Measurements from ENCODE around the gene ADAM17.

ADAM17 gene

DNA sequence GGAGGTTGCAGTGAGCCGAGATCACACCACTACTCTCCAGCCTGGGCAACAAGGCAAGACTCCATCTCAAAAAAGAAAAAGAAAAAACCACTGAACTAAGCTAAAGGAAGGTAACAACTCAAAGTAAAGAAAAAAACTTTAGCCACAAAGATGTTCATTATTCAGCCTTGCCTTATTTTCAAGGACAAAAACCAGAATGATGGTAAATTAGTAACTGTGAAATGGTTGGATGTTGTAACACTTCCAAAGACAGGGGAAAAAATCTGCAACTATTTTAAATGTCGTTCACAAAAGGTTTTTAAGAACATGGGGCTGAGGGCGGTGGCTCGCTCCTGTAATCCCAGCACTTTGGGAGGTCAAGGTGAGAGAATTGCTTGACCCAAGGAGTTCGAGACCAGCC is 10.1 kb downstream of the ADAM17 start:
- Histone ChIP-seq H3K9me3 (ENCODE audit: control insufficient read depth, low read length) (no peaks in the 10 kb centered on the region), H3K4me3 (ENCODE audit: extremely low read depth, insufficient read depth, low read length, poor library complexity, severe bottlenecking) (no peak overlapping the region), H3K4me1 (ENCODE audit: control insufficient read depth, insufficient read depth, low read length, poor library complexity, severe bottlenecking) (peaks cover 17% of the 10 kb centered on the region), H3K27ac (ENCODE audit: low read depth, low read length, severe bottlenecking) (no peak overlapping the region), H3K36me3 (ENCODE audit: control insufficient read depth, insufficient read depth, low read length) (peaks cover 14% of the 10 kb centered on the region)
- 100% methylated on average over 3 of the region's 5 CpGs for WGBS, 2 experiments (ENCODE audit: insufficient coverage in 2 of 2)

- H3K4me1 ChIP-seq (ENCODE audit: control insufficient read depth, insufficient read depth, low read length, poor library complexity, severe bottlenecking), result peaks cover 13% of the 10 kb centered on the region
- H3K36me3 ChIP-seq (ENCODE audit: control insufficient read depth, insufficient read depth, low read length), result peaks cover 17% of the 10 kb centered on the region
- no peak overlapping the region for H3K27ac ChIP-seq (ENCODE audit: low read depth, low read length, severe bottlenecking)
- 83 to 86% methylated on average over 1 of the region's 1 CpG for WGBS, 2 experiments (ENCODE audit: insufficient coverage in 2 of 2)
- H3K9me3 ChIP-seq (ENCODE audit: control insufficient read depth, low read length), result no peaks in the 10 kb centered on the region
- no peak overlapping the region for H3K4me3 ChIP-seq (ENCODE audit: extremely low read depth, insufficient read depth, low read length, poor library complexity, severe bottlenecking)
These were observed 12.1 kb downstream of the ADAM17 start for GRCh38 chr2:9543557-9543956.

DNA sequence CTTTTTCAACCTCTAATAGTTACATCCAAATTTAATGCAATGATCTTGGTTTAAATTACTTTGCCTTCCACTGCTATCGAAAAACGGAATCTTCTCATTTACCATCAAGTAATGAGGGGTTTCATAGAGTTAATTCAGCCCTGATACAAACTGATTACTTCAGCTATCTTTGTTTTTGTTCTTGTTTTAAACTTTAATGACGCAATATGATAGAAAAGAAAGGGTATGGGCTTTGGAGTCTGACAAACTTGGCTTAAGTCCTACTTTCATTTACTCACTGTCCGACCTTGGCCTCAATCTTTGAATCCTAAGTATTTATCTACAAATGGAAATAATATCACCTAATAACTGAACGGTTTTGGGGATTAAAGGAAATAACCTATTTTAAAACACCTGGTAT is 16.1 kb downstream of the ADAM17 start:
- Histone ChIP-seq H3K27ac (ENCODE audit: low read depth, low read length, severe bottlenecking) (no peak overlapping the region), H3K4me1 (ENCODE audit: control insufficient read depth, insufficient read depth, low read length, poor library complexity, severe bottlenecking) (no peaks in the 10 kb centered on the region), H3K36me3 (ENCODE audit: control insufficient read depth, insufficient read depth, low read length) (peaks cover 28% of the 10 kb centered on the region), H3K4me3 (ENCODE audit: extremely low read depth, insufficient read depth, low read length, poor library complexity, severe bottlenecking) (no peak overlapping the region), H3K9me3 (ENCODE audit: control insufficient read depth, low read length) (no peaks in the 10 kb centered on the region)
- 100% methylated on average over 1 of the region's 5 CpGs; no CpG with 5 or more reads in 1 of the 2 experiments for WGBS, 2 experiments (ENCODE audit: insufficient coverage in 2 of 2)

DNA sequence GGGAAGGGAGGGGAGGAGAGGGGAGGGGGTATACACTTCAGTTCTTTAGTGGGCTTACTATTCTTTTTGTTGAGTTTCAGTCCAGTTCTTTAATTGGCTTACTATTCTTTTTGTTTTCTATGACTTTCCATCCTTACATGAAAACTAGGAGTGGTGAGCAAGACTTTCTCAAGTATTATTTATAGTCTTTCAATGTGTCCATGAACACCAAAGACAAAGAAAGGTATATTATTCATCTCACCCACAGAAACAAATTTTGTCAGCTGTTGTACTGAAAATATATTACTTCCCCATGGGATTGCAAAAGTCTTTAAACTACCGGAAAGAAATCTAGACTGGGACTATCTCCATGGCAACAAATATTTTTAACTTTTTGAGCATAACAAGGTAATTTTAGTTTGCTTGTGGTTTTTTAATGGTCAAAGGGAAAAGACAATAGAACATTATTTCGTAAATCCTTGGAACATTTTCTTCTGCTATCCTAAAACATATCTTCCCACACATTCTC is 17.6 kb downstream of the ADAM17 start:
- H3K27ac ChIP-seq (ENCODE audit: low read depth, low read length, severe bottlenecking), result no peak overlapping the region
- no peaks in the 10 kb centered on the region for H3K4me1 ChIP-seq (ENCODE audit: control insufficient read depth, insufficient read depth, low read length, poor library complexity, severe bottlenecking)
- H3K9me3 ChIP-seq (ENCODE audit: control insufficient read depth, low read length), result no peaks in the 10 kb centered on the region
- no CpG with 5 or more reads among the region's 2 CpGs for WGBS, 2 experiments (ENCODE audit: insufficient coverage in 2 of 2)
- H3K4me3 ChIP-seq (ENCODE audit: extremely low read depth, insufficient read depth, low read length, poor library complexity, severe bottlenecking), result no peak overlapping the region
- peaks cover 37% of the 10 kb centered on the region for H3K36me3 ChIP-seq (ENCODE audit: control insufficient read depth, insufficient read depth, low read length)

- Histone ChIP-seq H3K4me1 (ENCODE audit: control insufficient read depth, insufficient read depth, low read length, poor library complexity, severe bottlenecking) (no peaks in the 10 kb centered on the region), H3K36me3 (ENCODE audit: control insufficient read depth, insufficient read depth, low read length) (peaks cover 41% of the 10 kb centered on the region), H3K4me3 (ENCODE audit: extremely low read depth, insufficient read depth, low read length, poor library complexity, severe bottlenecking) (no peak overlapping the region), H3K9me3 (ENCODE audit: control insufficient read depth, low read length) (no peaks in the 10 kb centered on the region), H3K27ac (ENCODE audit: low read depth, low read length, severe bottlenecking) (no peak overlapping the region)
- WGBS, 2 experiments (ENCODE audit: insufficient coverage in 2 of 2), result 82 to 93% methylated on average over 1 to 5 of the region's 6 CpGs
These were observed 19.1 kb downstream of the ADAM17 start for GRCh38 chr2:9536504-9536903.

DNA sequence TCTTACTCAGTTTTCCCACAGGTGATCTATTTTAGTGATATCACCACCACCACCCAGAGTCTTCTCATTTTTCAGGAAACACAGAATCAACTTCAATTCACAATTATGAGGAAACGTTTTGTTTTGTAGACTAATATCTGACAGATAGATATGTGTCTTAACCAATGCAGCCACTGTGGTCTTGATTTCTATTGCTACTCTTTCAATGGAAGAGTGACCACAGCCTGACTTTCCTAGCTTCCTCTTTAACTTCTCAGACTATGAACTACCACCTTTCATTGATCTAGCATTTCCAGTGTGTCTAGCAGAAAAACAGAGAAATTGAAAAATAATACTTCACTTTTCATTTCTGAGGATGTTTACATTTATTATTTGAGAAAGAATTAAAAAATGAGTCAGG is 20.5 kb downstream of the ADAM17 start:
- WGBS, 2 experiments (ENCODE audit: insufficient coverage in 2 of 2), result no CpG with 5 or more reads among the region's 1 CpG
- no peaks in the 10 kb centered on the region for H3K4me1 ChIP-seq (ENCODE audit: control insufficient read depth, insufficient read depth, low read length, poor library complexity, severe bottlenecking)

GRCh38 chr2:9533663-9534062 is 22.0 kb downstream of the ADAM17 start:
- H3K36me3 ChIP-seq (ENCODE audit: control insufficient read depth, insufficient read depth, low read length), result peaks cover 51% of the 10 kb centered on the region
- no peak overlapping the region for H3K4me3 ChIP-seq (ENCODE audit: extremely low read depth, insufficient read depth, low read length, poor library complexity, severe bottlenecking)
- H3K27ac ChIP-seq (ENCODE audit: low read depth, low read length, severe bottlenecking), result no peak overlapping the region
- no peaks in the 10 kb centered on the region for H3K9me3 ChIP-seq (ENCODE audit: control insufficient read depth, low read length)
- H3K4me1 ChIP-seq (ENCODE audit: control insufficient read depth, insufficient read depth, low read length, poor library complexity, severe bottlenecking), result no peaks in the 10 kb centered on the region
- 89% methylated on average over 1 of the region's 2 CpGs; no CpG with 5 or more reads in 1 of the 2 experiments for WGBS, 2 experiments (ENCODE audit: insufficient coverage in 2 of 2)

More for the DNA sequence above, 20.5 kb downstream of the ADAM17 start:
- Histone ChIP-seq H3K27ac (ENCODE audit: low read depth, low read length, severe bottlenecking) (no peak overlapping the region), H3K36me3 (ENCODE audit: control insufficient read depth, insufficient read depth, low read length) (peaks cover 42% of the 10 kb centered on the region), H3K9me3 (ENCODE audit: control insufficient read depth, low read length) (no peaks in the 10 kb centered on the region), H3K4me3 (ENCODE audit: extremely low read depth, insufficient read depth, low read length, poor library complexity, severe bottlenecking) (no peak overlapping the region)

- no peak overlapping the region for H3K4me3 ChIP-seq (ENCODE audit: extremely low read depth, insufficient read depth, low read length, poor library complexity, severe bottlenecking)
- H3K36me3 ChIP-seq (ENCODE audit: control insufficient read depth, insufficient read depth, low read length), result peaks cover 54% of the 10 kb centered on the region
- H3K27ac ChIP-seq (ENCODE audit: low read depth, low read length, severe bottlenecking), result no peak overlapping the region
- no peaks in the 10 kb centered on the region for H3K4me1 ChIP-seq (ENCODE audit: control insufficient read depth, insufficient read depth, low read length, poor library complexity, severe bottlenecking)
- H3K9me3 ChIP-seq (ENCODE audit: control insufficient read depth, low read length), result no peaks in the 10 kb centered on the region
- no CpG with 5 or more reads among the region's 4 CpGs for WGBS, 2 experiments (ENCODE audit: insufficient coverage in 2 of 2)
These were observed 23.2 kb downstream of the ADAM17 start for GRCh38 chr2:9532421-9532820.

- Histone ChIP-seq H3K36me3 (ENCODE audit: control insufficient read depth, insufficient read depth, low read length) (peaks cover 61% of the 10 kb centered on the region), H3K4me3 (ENCODE audit: extremely low read depth, insufficient read depth, low read length, poor library complexity, severe bottlenecking) (no peak overlapping the region), H3K27ac (ENCODE audit: low read depth, low read length, severe bottlenecking) (no peak overlapping the region), H3K9me3 (ENCODE audit: control insufficient read depth, low read length) (no peaks in the 10 kb centered on the region), H3K4me1 (ENCODE audit: control insufficient read depth, insufficient read depth, low read length, poor library complexity, severe bottlenecking) (no peaks in the 10 kb centered on the region)
- WGBS, 2 experiments (ENCODE audit: insufficient coverage in 2 of 2), result 100% methylated on average over 1 of the region's 4 CpGs; no CpG with 5 or more reads in 1 of the 2 experiments
These were observed 27.4 kb downstream of the ADAM17 start for GRCh38 chr2:9527995-9528787.

GRCh38 chr2:9525266-9525665 is 30.4 kb downstream of the ADAM17 start:
- Histone ChIP-seq H3K9me3 (ENCODE audit: control insufficient read depth, low read length) (no peaks in the 10 kb centered on the region), H3K36me3 (ENCODE audit: control insufficient read depth, insufficient read depth, low read length) (peaks cover 63% of the 10 kb centered on the region), H3K4me3 (ENCODE audit: extremely low read depth, insufficient read depth, low read length, poor library complexity, severe bottlenecking) (no peak overlapping the region), H3K4me1 (ENCODE audit: control insufficient read depth, insufficient read depth, low read length, poor library complexity, severe bottlenecking) (no peaks in the 10 kb centered on the region), H3K27ac (ENCODE audit: low read depth, low read length, severe bottlenecking) (no peak overlapping the region)
- WGBS, 2 experiments (ENCODE audit: insufficient coverage in 2 of 2), result 96 to 100% methylated on average over 2 of the region's 2 CpGs

DNA sequence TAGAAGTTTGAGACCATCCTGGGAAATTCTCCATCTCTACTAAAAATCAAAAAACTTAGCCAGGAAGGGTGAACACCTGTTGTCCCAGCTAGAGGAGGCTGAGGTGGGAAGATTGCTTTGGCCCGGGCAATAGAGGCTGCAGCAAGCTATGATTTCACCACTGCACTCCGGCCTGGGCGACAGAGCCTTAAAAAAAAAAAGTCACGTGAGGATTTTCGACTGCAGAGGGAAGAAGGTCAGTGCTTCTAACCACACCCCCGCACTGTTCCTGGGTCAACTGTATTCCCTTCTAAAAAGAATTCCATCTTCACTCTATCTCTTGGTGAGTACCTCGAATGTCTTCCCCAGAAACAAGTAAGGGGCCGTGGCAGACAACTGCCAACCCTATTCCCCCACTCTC is 31.3 kb downstream of the ADAM17 start:
- no peaks in the 10 kb centered on the region for H3K9me3 ChIP-seq (ENCODE audit: control insufficient read depth, low read length)
- 95 to 96% methylated on average over 4 to 7 of the region's 8 CpGs for WGBS, 2 experiments (ENCODE audit: insufficient coverage in 2 of 2)
- H3K4me3 ChIP-seq (ENCODE audit: extremely low read depth, insufficient read depth, low read length, poor library complexity, severe bottlenecking), result no peak overlapping the region
- no peaks in the 10 kb centered on the region for H3K4me1 ChIP-seq (ENCODE audit: control insufficient read depth, insufficient read depth, low read length, poor library complexity, severe bottlenecking)
- peaks cover 63% of the 10 kb centered on the region for H3K36me3 ChIP-seq (ENCODE audit: control insufficient read depth, insufficient read depth, low read length)
- H3K27ac ChIP-seq (ENCODE audit: low read depth, low read length, severe bottlenecking), result no peak overlapping the region

Measured in mesodermal cell (in vitro differentiated cells).